ENCODE data around the gene IRF8.

Gene IRF8

DNA sequence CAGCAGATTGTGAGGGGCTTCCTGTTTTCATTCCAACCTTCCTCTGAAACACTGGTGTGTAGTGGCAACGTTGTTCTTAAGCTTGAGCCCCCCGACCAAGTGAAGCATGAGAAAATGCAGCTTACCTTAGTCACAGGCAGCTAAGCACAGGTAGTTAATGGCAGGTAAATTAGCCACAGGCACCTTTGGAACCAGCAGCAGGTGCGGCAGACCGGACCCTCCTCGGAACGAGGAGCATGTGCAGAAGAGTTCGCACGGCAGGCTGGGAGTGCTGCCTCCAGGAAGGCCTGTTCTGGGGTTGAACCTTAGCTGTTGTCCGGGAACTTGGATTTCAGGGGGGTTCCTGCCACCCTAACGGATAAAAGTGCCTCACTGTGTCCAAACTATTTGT lies 7.2 kb upstream of the IRF8 start:
- H3K4me3 ChIP-seq (ENCODE audit: low read depth, low read length): no peak overlapping the region
- TF ChIP-seq, protein P1, sequence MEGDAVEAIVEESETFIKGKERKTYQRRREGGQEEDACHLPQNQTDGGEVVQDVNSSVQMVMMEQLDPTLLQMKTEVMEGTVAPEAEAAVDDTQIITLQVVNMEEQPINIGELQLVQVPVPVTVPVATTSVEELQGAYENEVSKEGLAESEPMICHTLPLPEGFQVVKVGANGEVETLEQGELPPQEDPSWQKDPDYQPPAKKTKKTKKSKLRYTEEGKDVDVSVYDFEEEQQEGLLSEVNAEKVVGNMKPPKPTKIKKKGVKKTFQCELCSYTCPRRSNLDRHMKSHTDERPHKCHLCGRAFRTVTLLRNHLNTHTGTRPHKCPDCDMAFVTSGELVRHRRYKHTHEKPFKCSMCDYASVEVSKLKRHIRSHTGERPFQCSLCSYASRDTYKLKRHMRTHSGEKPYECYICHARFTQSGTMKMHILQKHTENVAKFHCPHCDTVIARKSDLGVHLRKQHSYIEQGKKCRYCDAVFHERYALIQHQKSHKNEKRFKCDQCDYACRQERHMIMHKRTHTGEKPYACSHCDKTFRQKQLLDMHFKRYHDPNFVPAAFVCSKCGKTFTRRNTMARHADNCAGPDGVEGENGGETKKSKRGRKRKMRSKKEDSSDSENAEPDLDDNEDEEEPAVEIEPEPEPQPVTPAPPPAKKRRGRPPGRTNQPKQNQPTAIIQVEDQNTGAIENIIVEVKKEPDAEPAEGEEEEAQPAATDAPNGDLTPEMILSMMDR (conservative IDR thresholded peaks at IDR 0.05; ENCODE audit: low read depth, low read length): no peak
- DNase-seq (ENCODE audit: low read depth): no peak

DNA sequence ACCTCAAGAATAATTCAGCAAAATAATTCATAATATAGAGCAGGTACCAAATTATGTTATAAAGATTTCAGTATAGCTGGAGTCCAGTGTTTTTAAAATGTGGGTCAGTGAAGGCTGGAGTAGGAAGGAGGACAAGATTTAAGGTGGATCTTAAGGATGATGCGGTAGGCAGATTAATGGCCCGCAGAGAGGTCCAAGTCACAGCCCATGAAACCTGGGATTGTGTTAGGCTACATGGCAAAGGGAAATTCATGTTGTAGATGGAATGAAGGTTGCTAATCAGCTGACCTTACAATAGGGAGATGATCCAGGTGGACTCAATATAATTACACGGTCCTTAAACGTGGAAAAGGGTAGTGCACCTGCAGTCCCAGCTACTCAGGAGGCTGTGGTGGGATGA lies 6.2 kb upstream of the IRF8 start:
- no peak overlapping the region for H3K4me3 ChIP-seq (ENCODE audit: low read depth, low read length)
- TF ChIP-seq, protein P1 (conservative IDR thresholded peaks at IDR 0.05; ENCODE audit: low read depth, low read length): no peak
- no peak for DNase-seq (ENCODE audit: low read depth)

GRCh38 chr16:85894266-85894665 lies 4.7 kb upstream of the IRF8 start:
- DNase-seq (ENCODE audit: low read depth): no peak

GRCh38 chr16:85897382-85897781 lies 1.6 kb upstream of the IRF8 start:
- H3K4me3 ChIP-seq (ENCODE audit: low read depth, low read length): no peak overlapping the region
- TF ChIP-seq, protein P1 (conservative IDR thresholded peaks at IDR 0.05; ENCODE audit: low read depth, low read length): no peak
- no peak for DNase-seq (ENCODE audit: low read depth)

More at GRCh38 chr16:85894266-85894665, 4.7 kb upstream of the IRF8 start:
- no peak overlapping the region for H3K4me3 ChIP-seq (ENCODE audit: low read depth, low read length)
- TF ChIP-seq, protein P1 (conservative IDR thresholded peaks at IDR 0.05; ENCODE audit: low read depth, low read length): no peak

GRCh38 chr16:85899444-85899843 lies 482 bp downstream of the IRF8 start:
- TF ChIP-seq, protein P1 (conservative IDR thresholded peaks at IDR 0.05; ENCODE audit: low read depth, low read length): no peak

GRCh38 chr16:85900027-85900792 lies 1.2 kb downstream of the IRF8 start:
- no peak for DNase-seq (ENCODE audit: low read depth)
- H3K4me3 ChIP-seq (ENCODE audit: low read depth, low read length): no peak overlapping the region
- TF ChIP-seq, protein P1 (conservative IDR thresholded peaks at IDR 0.05; ENCODE audit: low read depth, low read length): no peak

More at GRCh38 chr16:85899444-85899843, 482 bp downstream of the IRF8 start:
- no peak overlapping the region for H3K4me3 ChIP-seq (ENCODE audit: low read depth, low read length)
- no peak for DNase-seq (ENCODE audit: low read depth)

GRCh38 chr16:85901110-85901509 lies 2.1 kb downstream of the IRF8 start:
- TF ChIP-seq, protein P1 (conservative IDR thresholded peaks at IDR 0.05; ENCODE audit: low read depth, low read length): no peak
- no peak overlapping the region for H3K4me3 ChIP-seq (ENCODE audit: low read depth, low read length)
- no peak for DNase-seq (ENCODE audit: low read depth)
